ENCODE measurements around the gene SP110.
"Not testable (repeated sequence)": the region's sequence is repeated elsewhere in the genome, so short reads cannot be mapped to it uniquely, and the experiment has no call there.

SP110 gene

DNA sequence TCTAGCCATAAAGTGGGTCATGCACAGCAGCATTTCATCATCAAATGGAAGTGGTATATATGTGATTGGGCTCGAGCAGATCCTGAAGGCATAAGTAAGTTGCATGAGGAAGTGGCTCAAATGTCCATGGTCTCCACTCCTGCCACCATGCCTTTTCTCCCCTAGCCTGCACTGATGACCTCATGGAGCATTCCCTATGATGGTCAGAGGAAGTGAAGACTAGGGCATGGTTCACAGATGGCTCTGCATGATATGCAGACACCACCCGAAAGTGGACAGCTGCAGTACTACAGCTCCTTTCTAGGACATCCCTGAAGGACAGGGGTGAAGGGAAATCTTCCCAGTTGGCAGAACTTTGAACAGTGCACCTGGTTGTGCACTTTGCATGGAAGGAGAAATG, 99.4 kb downstream of the SP110 start:
- DNase-seq, result not testable (repeated sequence)

DNA sequence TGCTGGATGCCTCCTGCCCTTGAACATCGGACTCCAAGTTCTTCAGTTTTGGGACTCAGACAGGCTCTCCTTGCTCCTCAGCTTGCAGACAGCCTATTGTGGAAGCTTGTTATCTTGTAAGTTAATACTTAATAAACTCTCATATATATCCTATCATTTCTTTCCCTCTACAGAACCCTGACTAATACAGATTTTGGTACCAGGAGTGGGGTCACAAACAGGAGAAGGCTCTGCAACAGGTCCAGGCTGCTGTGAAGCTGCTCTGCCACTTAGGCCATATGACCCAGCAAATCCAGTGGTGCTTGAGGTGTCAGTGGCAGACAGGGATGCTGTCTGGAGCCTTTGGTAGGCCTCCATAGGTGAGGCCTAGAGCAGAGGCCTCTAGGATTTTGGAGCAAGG, 100.0 kb downstream of the SP110 start:
- DNase-seq, result not testable (repeated sequence)
